ENCODE data around the gene TAF6.
A peak's percentile ranks its signal among the peaks of the same experiment; 100 is the strongest.

DNA sequence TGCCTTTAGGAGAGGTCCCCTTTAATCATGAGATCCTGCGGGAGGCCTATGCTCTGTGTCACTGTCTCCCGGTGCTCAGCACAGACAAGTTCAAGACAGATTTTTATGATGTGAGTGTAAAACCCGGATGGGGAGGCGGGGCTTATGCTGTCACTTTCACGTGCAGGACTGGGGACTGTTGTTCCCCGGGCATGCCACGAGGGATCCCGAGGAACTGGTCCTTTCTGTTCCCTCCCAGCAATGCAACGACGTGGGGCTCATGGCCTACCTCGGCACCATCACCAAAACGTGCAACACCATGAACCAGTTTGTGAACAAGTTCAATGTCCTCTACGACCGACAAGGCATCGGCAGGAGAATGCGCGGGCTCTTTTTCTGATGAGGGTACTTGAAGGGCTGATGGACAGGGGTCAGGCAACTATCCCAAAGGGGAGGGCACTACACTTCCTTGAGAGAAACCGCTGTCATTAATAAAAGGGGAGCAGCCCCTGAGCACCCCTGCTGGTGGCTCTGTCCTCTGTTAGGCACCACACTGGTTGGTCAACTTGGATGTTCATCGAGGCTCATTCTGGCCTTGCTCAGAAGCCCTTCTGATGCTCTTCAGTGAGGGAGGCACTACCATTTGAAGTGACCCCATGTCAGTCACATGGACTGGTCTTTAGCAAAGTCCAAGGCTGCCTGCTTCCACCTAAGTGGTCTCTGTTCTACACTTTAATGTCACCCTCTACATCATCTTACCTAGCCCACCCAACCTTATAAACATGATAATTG, 27.6 kb downstream of the TAF6 start:
- TF ChIP-seq, protein P1, sequence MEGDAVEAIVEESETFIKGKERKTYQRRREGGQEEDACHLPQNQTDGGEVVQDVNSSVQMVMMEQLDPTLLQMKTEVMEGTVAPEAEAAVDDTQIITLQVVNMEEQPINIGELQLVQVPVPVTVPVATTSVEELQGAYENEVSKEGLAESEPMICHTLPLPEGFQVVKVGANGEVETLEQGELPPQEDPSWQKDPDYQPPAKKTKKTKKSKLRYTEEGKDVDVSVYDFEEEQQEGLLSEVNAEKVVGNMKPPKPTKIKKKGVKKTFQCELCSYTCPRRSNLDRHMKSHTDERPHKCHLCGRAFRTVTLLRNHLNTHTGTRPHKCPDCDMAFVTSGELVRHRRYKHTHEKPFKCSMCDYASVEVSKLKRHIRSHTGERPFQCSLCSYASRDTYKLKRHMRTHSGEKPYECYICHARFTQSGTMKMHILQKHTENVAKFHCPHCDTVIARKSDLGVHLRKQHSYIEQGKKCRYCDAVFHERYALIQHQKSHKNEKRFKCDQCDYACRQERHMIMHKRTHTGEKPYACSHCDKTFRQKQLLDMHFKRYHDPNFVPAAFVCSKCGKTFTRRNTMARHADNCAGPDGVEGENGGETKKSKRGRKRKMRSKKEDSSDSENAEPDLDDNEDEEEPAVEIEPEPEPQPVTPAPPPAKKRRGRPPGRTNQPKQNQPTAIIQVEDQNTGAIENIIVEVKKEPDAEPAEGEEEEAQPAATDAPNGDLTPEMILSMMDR (tag by site-specific recombination; IDR thresholded peaks at IDR 0.05), result peak; percentile 21; the same call in 1 of the 2 replicates
- TF ChIP-seq ZNF354C (tag by site-specific recombination; IDR thresholded peaks at IDR 0.05; ENCODE audit: borderline replicate concordance, low read depth) (no peak), ZNF184 (tag by site-specific recombination; IDR thresholded peaks at IDR 0.05) (no peak), ZBTB20 (tag by site-specific recombination; IDR thresholded peaks at IDR 0.05) (peak; percentile 48; the same call in 1 of the 2 replicates), RBAK (tag by site-specific recombination; IDR thresholded peaks at IDR 0.05) (no peak), ZFP69B (tag by site-specific recombination; IDR thresholded peaks at IDR 0.05) (no peak), ZNF324 (tag by site-specific recombination; IDR thresholded peaks at IDR 0.05) (no peak), SCRT1 (tag by site-specific recombination; IDR thresholded peaks at IDR 0.05; ENCODE audit: borderline replicate concordance) (no peak), PRDM1 (tag by site-specific recombination; IDR thresholded peaks at IDR 0.05) (no peak), ZNF670 (tag by site-specific recombination; IDR thresholded peaks at IDR 0.05; ENCODE audit: low read depth) (no peak), KLF7 (tag by site-specific recombination; IDR thresholded peaks at IDR 0.05; ENCODE audit: borderline replicate concordance) (no peak)
- TF ChIP-seq, protein P2, sequence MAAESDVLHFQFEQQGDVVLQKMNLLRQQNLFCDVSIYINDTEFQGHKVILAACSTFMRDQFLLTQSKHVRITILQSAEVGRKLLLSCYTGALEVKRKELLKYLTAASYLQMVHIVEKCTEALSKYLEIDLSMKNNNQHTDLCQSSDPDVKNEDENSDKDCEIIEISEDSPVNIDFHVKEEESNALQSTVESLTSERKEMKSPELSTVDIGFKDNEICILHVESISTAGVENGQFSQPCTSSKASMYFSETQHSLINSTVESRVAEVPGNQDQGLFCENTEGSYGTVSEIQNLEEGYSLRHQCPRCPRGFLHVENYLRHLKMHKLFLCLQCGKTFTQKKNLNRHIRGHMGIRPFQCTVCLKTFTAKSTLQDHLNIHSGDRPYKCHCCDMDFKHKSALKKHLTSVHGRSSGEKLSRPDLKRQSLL (tag by site-specific recombination; IDR thresholded peaks at IDR 0.05), result no peak
- TF ChIP-seq, protein P3, sequence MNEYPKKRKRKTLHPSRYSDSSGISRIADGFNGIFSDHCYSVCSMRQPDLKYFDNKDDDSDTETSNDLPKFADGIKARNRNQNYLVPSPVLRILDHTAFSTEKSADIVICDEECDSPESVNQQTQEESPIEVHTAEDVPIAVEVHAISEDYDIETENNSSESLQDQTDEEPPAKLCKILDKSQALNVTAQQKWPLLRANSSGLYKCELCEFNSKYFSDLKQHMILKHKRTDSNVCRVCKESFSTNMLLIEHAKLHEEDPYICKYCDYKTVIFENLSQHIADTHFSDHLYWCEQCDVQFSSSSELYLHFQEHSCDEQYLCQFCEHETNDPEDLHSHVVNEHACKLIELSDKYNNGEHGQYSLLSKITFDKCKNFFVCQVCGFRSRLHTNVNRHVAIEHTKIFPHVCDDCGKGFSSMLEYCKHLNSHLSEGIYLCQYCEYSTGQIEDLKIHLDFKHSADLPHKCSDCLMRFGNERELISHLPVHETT (tag by site-specific recombination; IDR thresholded peaks at IDR 0.05), result no peak
- TF ChIP-seq, protein P4, sequence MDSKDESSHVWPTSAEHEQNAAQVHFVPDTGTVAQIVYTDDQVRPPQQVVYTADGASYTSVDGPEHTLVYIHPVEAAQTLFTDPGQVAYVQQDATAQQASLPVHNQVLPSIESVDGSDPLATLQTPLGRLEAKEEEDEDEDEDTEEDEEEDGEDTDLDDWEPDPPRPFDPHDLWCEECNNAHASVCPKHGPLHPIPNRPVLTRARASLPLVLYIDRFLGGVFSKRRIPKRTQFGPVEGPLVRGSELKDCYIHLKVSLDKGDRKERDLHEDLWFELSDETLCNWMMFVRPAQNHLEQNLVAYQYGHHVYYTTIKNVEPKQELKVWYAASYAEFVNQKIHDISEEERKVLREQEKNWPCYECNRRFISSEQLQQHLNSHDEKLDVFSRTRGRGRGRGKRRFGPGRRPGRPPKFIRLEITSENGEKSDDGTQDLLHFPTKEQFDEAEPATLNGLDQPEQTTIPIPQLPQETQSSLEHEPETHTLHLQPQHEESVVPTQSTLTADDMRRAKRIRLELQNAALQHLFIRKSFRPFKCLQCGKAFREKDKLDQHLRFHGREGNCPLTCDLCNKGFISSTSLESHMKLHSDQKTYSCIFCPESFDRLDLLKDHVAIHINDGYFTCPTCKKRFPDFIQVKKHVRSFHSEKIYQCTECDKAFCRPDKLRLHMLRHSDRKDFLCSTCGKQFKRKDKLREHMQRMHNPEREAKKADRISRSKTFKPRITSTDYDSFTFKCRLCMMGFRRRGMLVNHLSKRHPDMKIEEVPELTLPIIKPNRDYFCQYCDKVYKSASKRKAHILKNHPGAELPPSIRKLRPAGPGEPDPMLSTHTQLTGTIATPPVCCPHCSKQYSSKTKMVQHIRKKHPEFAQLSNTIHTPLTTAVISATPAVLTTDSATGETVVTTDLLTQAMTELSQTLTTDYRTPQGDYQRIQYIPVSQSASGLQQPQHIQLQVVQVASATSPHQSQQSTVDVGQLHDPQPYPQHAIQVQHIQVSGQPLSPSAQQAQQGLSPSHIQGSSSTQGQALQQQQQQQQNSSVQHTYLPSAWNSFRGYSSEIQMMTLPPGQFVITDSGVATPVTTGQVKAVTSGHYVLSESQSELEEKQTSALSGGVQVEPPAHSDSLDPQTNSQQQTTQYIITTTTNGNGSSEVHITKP (tag by site-specific recombination; IDR thresholded peaks at IDR 0.05), result peak; percentile 79

Data from HEK293 (cell line).